ENCODE measurements around the gene NRF1.

NRF1 gene

GRCh38 chr7:129642871-129643549 is 31.5 kb downstream of the NRF1 start:
- no peaks in the 10 kb centered on the region for H3K36me3 ChIP-seq (ENCODE audit: control insufficient read depth, insufficient read depth, low read length)
- no peaks in the 10 kb centered on the region for H3K27me3 ChIP-seq (replicated peaks; ENCODE audit: control insufficient read depth, insufficient read depth, low read length, poor library complexity, severe bottlenecking)
- no peaks in the 10 kb centered on the region for H3K4me1 ChIP-seq (ENCODE audit: control insufficient read depth, insufficient read depth, low read length, poor library complexity, severe bottlenecking)
- H3K27ac ChIP-seq (ENCODE audit: insufficient read depth, low read length, poor library complexity, severe bottlenecking): no peak overlapping the region
- no peaks in the 10 kb centered on the region for H3K9me3 ChIP-seq (ENCODE audit: control insufficient read depth, low read length)
- no peak overlapping the region for H3K4me3 ChIP-seq (ENCODE audit: insufficient read depth, low read depth, low read length, poor library complexity, severe bottlenecking)
- DNase-seq: no peak

- no peak overlapping the region for H3K27ac ChIP-seq (ENCODE audit: insufficient read depth, low read length, poor library complexity, severe bottlenecking)
- no peak for DNase-seq
- H3K36me3 ChIP-seq (ENCODE audit: control insufficient read depth, insufficient read depth, low read length): no peaks in the 10 kb centered on the region
- no peaks in the 10 kb centered on the region for H3K4me1 ChIP-seq (ENCODE audit: control insufficient read depth, insufficient read depth, low read length, poor library complexity, severe bottlenecking)
- no peaks in the 10 kb centered on the region for H3K27me3 ChIP-seq (replicated peaks; ENCODE audit: control insufficient read depth, insufficient read depth, low read length, poor library complexity, severe bottlenecking)
- no peaks in the 10 kb centered on the region for H3K9me3 ChIP-seq (ENCODE audit: control insufficient read depth, low read length)
- H3K4me3 ChIP-seq (ENCODE audit: insufficient read depth, low read depth, low read length, poor library complexity, severe bottlenecking): no peak overlapping the region
Observed at GRCh38 chr7:129643550-129644170, 32.1 kb downstream of the NRF1 start.

- Histone ChIP-seq H3K27ac (ENCODE audit: insufficient read depth, low read length, poor library complexity, severe bottlenecking) (no peak overlapping the region), H3K4me1 (ENCODE audit: control insufficient read depth, insufficient read depth, low read length, poor library complexity, severe bottlenecking) (no peaks in the 10 kb centered on the region), H3K9me3 (ENCODE audit: control insufficient read depth, low read length) (no peaks in the 10 kb centered on the region), H3K27me3 (replicated peaks; ENCODE audit: control insufficient read depth, insufficient read depth, low read length, poor library complexity, severe bottlenecking) (no peaks in the 10 kb centered on the region), H3K36me3 (ENCODE audit: control insufficient read depth, insufficient read depth, low read length) (no peaks in the 10 kb centered on the region), H3K4me3 (ENCODE audit: insufficient read depth, low read depth, low read length, poor library complexity, severe bottlenecking) (no peak overlapping the region)
- no peak for DNase-seq
Observed at GRCh38 chr7:129644634-129645230, 33.2 kb downstream of the NRF1 start.

GRCh38 chr7:129646369-129647021 is 35.0 kb downstream of the NRF1 start:
- no peaks in the 10 kb centered on the region for H3K27me3 ChIP-seq (replicated peaks; ENCODE audit: control insufficient read depth, insufficient read depth, low read length, poor library complexity, severe bottlenecking)
- H3K4me1 ChIP-seq (ENCODE audit: control insufficient read depth, insufficient read depth, low read length, poor library complexity, severe bottlenecking): no peaks in the 10 kb centered on the region
- no peaks in the 10 kb centered on the region for H3K36me3 ChIP-seq (ENCODE audit: control insufficient read depth, insufficient read depth, low read length)
- DNase-seq: no peak
- no peaks in the 10 kb centered on the region for H3K9me3 ChIP-seq (ENCODE audit: control insufficient read depth, low read length)
- H3K27ac ChIP-seq (ENCODE audit: insufficient read depth, low read length, poor library complexity, severe bottlenecking): no peak overlapping the region
- no peak overlapping the region for H3K4me3 ChIP-seq (ENCODE audit: insufficient read depth, low read depth, low read length, poor library complexity, severe bottlenecking)

GRCh38 chr7:129649128-129649690 is 37.7 kb downstream of the NRF1 start:
- no peaks in the 10 kb centered on the region for H3K4me1 ChIP-seq (ENCODE audit: control insufficient read depth, insufficient read depth, low read length, poor library complexity, severe bottlenecking)
- no peaks in the 10 kb centered on the region for H3K36me3 ChIP-seq (ENCODE audit: control insufficient read depth, insufficient read depth, low read length)
- H3K27ac ChIP-seq (ENCODE audit: insufficient read depth, low read length, poor library complexity, severe bottlenecking): no peak overlapping the region
- H3K9me3 ChIP-seq (ENCODE audit: control insufficient read depth, low read length): no peaks in the 10 kb centered on the region
- no peak for DNase-seq
- no peak overlapping the region for H3K4me3 ChIP-seq (ENCODE audit: insufficient read depth, low read depth, low read length, poor library complexity, severe bottlenecking)
- H3K27me3 ChIP-seq (replicated peaks; ENCODE audit: control insufficient read depth, insufficient read depth, low read length, poor library complexity, severe bottlenecking): no peaks in the 10 kb centered on the region

- DNase-seq: no peak
- H3K36me3 ChIP-seq (ENCODE audit: control insufficient read depth, insufficient read depth, low read length): no peaks in the 10 kb centered on the region
- no peaks in the 10 kb centered on the region for H3K27me3 ChIP-seq (replicated peaks; ENCODE audit: control insufficient read depth, insufficient read depth, low read length, poor library complexity, severe bottlenecking)
- H3K9me3 ChIP-seq (ENCODE audit: control insufficient read depth, low read length): no peaks in the 10 kb centered on the region
- H3K4me3 ChIP-seq (ENCODE audit: insufficient read depth, low read depth, low read length, poor library complexity, severe bottlenecking): no peak overlapping the region
- no peak overlapping the region for H3K27ac ChIP-seq (ENCODE audit: insufficient read depth, low read length, poor library complexity, severe bottlenecking)
- no peaks in the 10 kb centered on the region for H3K4me1 ChIP-seq (ENCODE audit: control insufficient read depth, insufficient read depth, low read length, poor library complexity, severe bottlenecking)
Observed at GRCh38 chr7:129650056-129650758, 38.7 kb downstream of the NRF1 start.

- no peaks in the 10 kb centered on the region for H3K27me3 ChIP-seq (replicated peaks; ENCODE audit: control insufficient read depth, insufficient read depth, low read length, poor library complexity, severe bottlenecking)
Observed at GRCh38 chr7:129652914-129653313, 41.4 kb downstream of the NRF1 start.

GRCh38 chr7:129655811-129656210 is 44.3 kb downstream of the NRF1 start:
- Histone ChIP-seq H3K36me3 (ENCODE audit: control insufficient read depth, insufficient read depth, low read length) (peaks cover 26% of the 10 kb centered on the region), H3K9me3 (ENCODE audit: control insufficient read depth, low read length) (no peaks in the 10 kb centered on the region), H3K4me3 (ENCODE audit: insufficient read depth, low read depth, low read length, poor library complexity, severe bottlenecking) (no peak overlapping the region), H3K27ac (ENCODE audit: insufficient read depth, low read length, poor library complexity, severe bottlenecking) (no peak overlapping the region), H3K27me3 (replicated peaks; ENCODE audit: control insufficient read depth, insufficient read depth, low read length, poor library complexity, severe bottlenecking) (no peaks in the 10 kb centered on the region), H3K4me1 (ENCODE audit: control insufficient read depth, insufficient read depth, low read length, poor library complexity, severe bottlenecking) (no peaks in the 10 kb centered on the region)
- DNase-seq: no peak

More at GRCh38 chr7:129652914-129653313, 41.4 kb downstream of the NRF1 start:
- peaks cover 7% of the 10 kb centered on the region for H3K36me3 ChIP-seq (ENCODE audit: control insufficient read depth, insufficient read depth, low read length)
- H3K4me1 ChIP-seq (ENCODE audit: control insufficient read depth, insufficient read depth, low read length, poor library complexity, severe bottlenecking): no peaks in the 10 kb centered on the region
- H3K27ac ChIP-seq (ENCODE audit: insufficient read depth, low read length, poor library complexity, severe bottlenecking): no peak overlapping the region
- DNase-seq: no peak
- H3K4me3 ChIP-seq (ENCODE audit: insufficient read depth, low read depth, low read length, poor library complexity, severe bottlenecking): no peak overlapping the region
- H3K9me3 ChIP-seq (ENCODE audit: control insufficient read depth, low read length): no peaks in the 10 kb centered on the region

- Histone ChIP-seq H3K27ac (ENCODE audit: insufficient read depth, low read length, poor library complexity, severe bottlenecking) (no peak overlapping the region), H3K27me3 (replicated peaks; ENCODE audit: control insufficient read depth, insufficient read depth, low read length, poor library complexity, severe bottlenecking) (no peaks in the 10 kb centered on the region), H3K4me3 (ENCODE audit: insufficient read depth, low read depth, low read length, poor library complexity, severe bottlenecking) (no peak overlapping the region), H3K4me1 (ENCODE audit: control insufficient read depth, insufficient read depth, low read length, poor library complexity, severe bottlenecking) (no peaks in the 10 kb centered on the region), H3K36me3 (ENCODE audit: control insufficient read depth, insufficient read depth, low read length) (peaks cover 39% of the 10 kb centered on the region), H3K9me3 (ENCODE audit: control insufficient read depth, low read length) (peaks cover 4% of the 10 kb centered on the region)
- DNase-seq: no peak
Observed at GRCh38 chr7:129657363-129657762, 45.8 kb downstream of the NRF1 start.
